GM19467 (cell line): Measurements from ENCODE around the gene OTUD4.

Experiments used
- ATAC-seq: cut with Tn5 transposase; IDR thresholded peaks from one replicate; pipeline ENCODE4 v1.9.1; 2021; ENCODE audit warnings: mild to moderate bottlenecking, moderate library complexity; ENCODE audit not compliant: unreplicated experiment

OTUD4 gene

GRCh38 chr4:145131848-145132247 lies 48.5 kb downstream of the OTUD4 start:
- no peak for ATAC-seq

GRCh38 chr4:145130788-145131399 lies 49.5 kb downstream of the OTUD4 start:
- ATAC-seq = no peak

- no peak for ATAC-seq
These were observed 50.3 kb downstream of the OTUD4 start for GRCh38 chr4:145130130-145130529.

GRCh38 chr4:145125396-145125795 lies 55.0 kb downstream of the OTUD4 start:
- no peak for ATAC-seq

GRCh38 chr4:145108128-145108527 lies 72.3 kb downstream of the OTUD4 start:
- ATAC-seq = no peak

- ATAC-seq = no peak
These were observed 73.3 kb downstream of the OTUD4 start for GRCh38 chr4:145107126-145107525.

- ATAC-seq = no peak
These were observed 76.9 kb downstream of the OTUD4 start for GRCh38 chr4:145103496-145103895.

- ATAC-seq = no peak
These were observed 77.8 kb downstream of the OTUD4 start for GRCh38 chr4:145102619-145103018.

GRCh38 chr4:145101091-145101490 lies 79.3 kb downstream of the OTUD4 start:
- ATAC-seq = no peak

GRCh38 chr4:145099653-145100052 lies 80.7 kb downstream of the OTUD4 start:
- ATAC-seq = no peak

GRCh38 chr4:145098675-145099037 lies 81.7 kb downstream of the OTUD4 start:
- peak; percentile 13 for ATAC-seq

GRCh38 chr4:145097821-145098674 lies 82.3 kb downstream of the OTUD4 start, which contains the start of the genes ABCE1 and ANAPC10:
Gene ABCE1 (plus strand): TSS chr4:145098311. CDS start chr4:145104413, 6,102 bp downstream.
Gene ANAPC10 (minus strand): TSS chr4:145098196. CDS start chr4:145096099, 2,097 bp downstream.
- ATAC-seq = peak; percentile 83

GRCh38 chr4:145097331-145097820 lies 83.0 kb downstream of the OTUD4 start:
- peak; percentile 0 for ATAC-seq

GRCh38 chr4:145093638-145094037 lies 86.8 kb downstream of the OTUD4 start:
- ATAC-seq = no peak

- no peak for ATAC-seq
These were observed 90.0 kb downstream of the OTUD4 start for GRCh38 chr4:145090380-145090779.

GRCh38 chr4:145083891-145084605 lies 96.3 kb downstream of the OTUD4 start:
- no peak for ATAC-seq
